Vagina (tissue), 2 donors: ENCODE data around the gene SIGMAR1. TPM values are rescaled to one million over a fixed set of nuclear protein-coding genes. Genes with fewer than 3 reads are reported as not detected.
A peak's percentile ranks its signal among the peaks of the same experiment; 100 is the strongest.

Source experiments
- DNase-seq, 2 donors: peaks; one replicate each; pipeline ENCODE4 v3.0.0-alpha.2; 2017; ENCODE audit errors: extremely low spot score in 2 of 2
- H3K27ac ChIP-seq: fragments of 200-600 bp; sonication (generic); one replicate; pipeline ENCODE4 v1.5.1; 2019
- H3K27me3 ChIP-seq: fragments of 200-600 bp; sonication (generic); one replicate; pipeline ENCODE4 v1.5.1; 2019
- H3K36me3 ChIP-seq, 2 donors: fragments of 200-600 bp; sonication (generic); one replicate each; pipeline ENCODE4 v1.5.1; 2017 to 2019
- H3K4me1 ChIP-seq: fragments of 200-600 bp; sonication (generic); one replicate; pipeline ENCODE4 v1.5.1; 2019
- H3K4me3 ChIP-seq, 2 donors: fragments of 200-600 bp; sonication (generic); 1 replicate in 1 of 2; 2 replicates in 1 of 2; pipeline ENCODE4 v1.5.1; 2016 to 2019
- H3K9me3 ChIP-seq: fragments of 200-600 bp; sonication (generic); one replicate; pipeline ENCODE4 v1.5.1; 2019
- CTCF ChIP-seq, 3 experiments: fragments of 450-650 bp in 2 of 3; fragments of 200-600 bp in 1 of 3; sonication (generic) in 1 of 3; IDR thresholded peaks; one replicate each; pipeline ENCODE4 v1.5.1; 2017 to 2019; ENCODE audit warnings: antibody characterized with exemption in 3 of 3, mild to moderate bottlenecking in 2 of 3, moderate library complexity in 2 of 3
- POLR2A ChIP-seq, 2 donors: fragments of 450-650 bp; IDR thresholded peaks; one replicate each; pipeline ENCODE4 v1.6.1; 2017; ENCODE audit warnings: antibody characterized with exemption in 2 of 2, mild to moderate bottlenecking in 2 of 2, moderate library complexity in 2 of 2
- POLR2AphosphoS5 ChIP-seq, 2 donors: sonication (generic); formaldehyde crosslinking; IDR thresholded peaks; one replicate each; pipeline ENCODE4 v1.9.0; 2017; ENCODE audit warnings: antibody characterized with exemption in 2 of 2, mild to moderate bottlenecking in 2 of 2, low read depth in 1 of 2; ENCODE audit not compliant: insufficient read depth in 1 of 2
- intact Hi-C: fragments of 100-400 bp; cut with DNase I; formaldehyde crosslinking; loops from one replicate; pipeline ENCODE4 v1.15.1; 2023
- total RNA-seq: library from RNA; depleted of rRNA; stranded (reverse); fragments of >200 nt; gene quantifications from one replicate; pipeline ENCODE4 v1.2.3, GENCODE V29; 2016

Gene SIGMAR1
- total RNA-seq, 1 donor from 2014 or later = 79.3 TPM

- Histone ChIP-seq H3K27me3 (no peaks in the 10 kb centered on the region), H3K27ac (peak overlapping the region; percentile 94), H3K9me3 (no peaks in the 10 kb centered on the region), H3K4me1 (peaks cover 23% of the 10 kb centered on the region), H3K4me3 (peak overlapping the region; percentile 75 to 85), H3K36me3 (peaks cover 0 to 20% of the 10 kb centered on the region in 2 donors)
- TF ChIP-seq CTCF (IDR thresholded peaks at IDR 0.05) (no peak), POLR2AphosphoS5 (IDR thresholded peaks at IDR 0.05; ENCODE audit: insufficient read depth in 1 of 2, low read depth in 1 of 2) (no peak), POLR2A (IDR thresholded peaks at IDR 0.05) (no peak)
- intact Hi-C loops = no loop called here
- DNase-seq = no peak
These were observed 26.3 kb downstream of the SIGMAR1 start for GRCh38 chr9:34611251-34611810.

DNA sequence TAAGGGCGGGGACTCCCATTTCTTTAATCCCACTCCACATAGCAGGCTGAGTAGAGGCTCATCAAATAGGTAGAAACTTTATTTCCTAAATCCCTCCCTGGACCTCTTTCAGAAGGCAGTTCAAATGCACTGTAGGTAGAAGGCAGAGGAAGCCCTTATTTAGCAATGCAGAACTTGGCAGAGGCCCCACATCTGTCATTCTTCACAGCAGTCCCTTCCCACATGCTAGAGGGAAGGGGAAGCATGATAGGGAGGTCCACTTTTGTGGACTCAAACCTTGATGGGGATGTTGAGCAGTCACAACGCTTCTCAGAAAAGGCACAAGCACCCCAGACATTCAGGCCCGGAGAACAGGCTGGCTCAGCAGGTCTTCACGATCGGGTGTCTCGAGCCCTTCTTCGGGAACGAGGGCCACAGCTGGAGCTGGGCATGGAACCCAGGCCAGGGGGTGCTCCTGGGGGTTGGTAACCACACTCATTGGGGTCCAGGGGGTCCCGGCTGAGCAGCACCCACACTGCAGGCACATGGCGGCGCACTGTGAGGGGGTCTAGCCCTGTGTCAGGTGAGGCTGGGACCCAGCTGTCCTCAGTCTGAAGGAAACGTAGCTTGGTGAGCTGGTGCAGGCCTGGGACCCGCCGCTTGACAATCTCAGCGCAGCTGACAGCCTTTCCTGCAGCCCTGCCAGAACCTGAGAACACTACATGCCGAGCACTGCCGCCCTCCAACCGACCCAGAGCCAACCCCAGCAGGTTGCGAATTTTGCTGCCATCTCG, 27.0 kb downstream of the SIGMAR1 start:
- Histone ChIP-seq H3K27ac (peak overlapping the region; percentile 94), H3K9me3 (no peaks in the 10 kb centered on the region), H3K4me1 (peaks cover 23% of the 10 kb centered on the region), H3K4me3 (peak overlapping the region; percentile 75 to 85), H3K36me3 (peaks cover 0 to 12% of the 10 kb centered on the region in 2 donors), H3K27me3 (no peaks in the 10 kb centered on the region)
- intact Hi-C loops = no loop called here
- TF ChIP-seq POLR2AphosphoS5 (IDR thresholded peaks at IDR 0.05; ENCODE audit: insufficient read depth in 1 of 2, low read depth in 1 of 2) (no peak), POLR2A (IDR thresholded peaks at IDR 0.05) (no peak), CTCF (IDR thresholded peaks at IDR 0.05) (no peak)
- DNase-seq = no peak

DNA sequence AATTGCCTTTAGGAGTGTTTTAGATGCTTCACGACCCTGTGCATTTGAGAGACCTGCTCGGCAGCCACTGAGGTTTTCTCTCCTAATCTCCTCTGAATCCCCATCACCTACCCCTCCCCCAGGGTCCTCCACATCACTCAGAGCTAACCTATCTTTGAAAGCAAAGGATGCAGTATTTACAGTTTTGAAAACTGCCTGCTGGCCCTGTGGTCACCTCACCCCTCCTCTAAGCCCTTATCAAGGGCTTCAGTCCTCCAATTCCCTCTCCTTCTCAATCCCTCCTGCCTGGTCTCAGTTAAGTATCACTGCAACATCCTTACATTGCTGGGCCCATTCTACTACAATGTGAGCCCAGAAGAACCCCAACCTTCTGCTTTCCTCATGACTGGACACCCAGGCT, 30.3 kb downstream of the SIGMAR1 start:
- no peaks in the 10 kb centered on the region for H3K27me3 ChIP-seq
- no peak for TF ChIP-seq POLR2AphosphoS5 (IDR thresholded peaks at IDR 0.05; ENCODE audit: insufficient read depth in 1 of 2, low read depth in 1 of 2)
- no peak for TF ChIP-seq CTCF (IDR thresholded peaks at IDR 0.05)
- no peak for TF ChIP-seq POLR2A (IDR thresholded peaks at IDR 0.05)
- no peaks in the 10 kb centered on the region for H3K9me3 ChIP-seq
- DNase-seq = no peak
- H3K4me3 ChIP-seq = no peak overlapping the region
- no peak overlapping the region for H3K27ac ChIP-seq
- no peaks in the 10 kb centered on the region for H3K36me3 ChIP-seq
- peaks cover 19% of the 10 kb centered on the region for H3K4me1 ChIP-seq
- intact Hi-C loops = no loop called here

DNA sequence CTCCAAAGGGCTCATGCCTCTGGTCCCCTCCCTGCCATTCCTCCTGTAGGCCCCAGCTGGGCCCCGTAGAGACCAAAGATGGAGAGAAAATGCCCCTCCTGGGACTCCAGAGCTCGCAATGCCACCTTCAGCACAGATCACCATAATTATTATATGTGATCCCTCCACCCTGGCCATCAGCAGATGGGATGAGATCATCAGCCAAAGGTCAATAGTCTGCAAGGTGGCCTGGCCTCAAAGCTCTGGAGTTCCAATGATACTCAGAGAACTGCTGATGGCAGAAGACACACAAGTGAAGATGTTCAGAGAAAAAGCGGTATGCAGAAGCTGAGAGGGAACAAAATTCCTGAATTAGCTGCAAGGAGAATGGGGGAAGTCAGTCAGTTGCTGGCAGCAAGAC, 30.7 kb downstream of the SIGMAR1 start:
- DNase-seq = no peak
- Histone ChIP-seq H3K27ac (no peak overlapping the region), H3K36me3 (no peaks in the 10 kb centered on the region), H3K27me3 (no peaks in the 10 kb centered on the region), H3K9me3 (no peaks in the 10 kb centered on the region), H3K4me1 (peaks cover 16% of the 10 kb centered on the region), H3K4me3 (no peak overlapping the region)
- TF ChIP-seq CTCF (IDR thresholded peaks at IDR 0.05) (no peak), POLR2AphosphoS5 (IDR thresholded peaks at IDR 0.05; ENCODE audit: insufficient read depth in 1 of 2, low read depth in 1 of 2) (no peak), POLR2A (IDR thresholded peaks at IDR 0.05) (no peak)
- intact Hi-C loops = no loop called here

DNA sequence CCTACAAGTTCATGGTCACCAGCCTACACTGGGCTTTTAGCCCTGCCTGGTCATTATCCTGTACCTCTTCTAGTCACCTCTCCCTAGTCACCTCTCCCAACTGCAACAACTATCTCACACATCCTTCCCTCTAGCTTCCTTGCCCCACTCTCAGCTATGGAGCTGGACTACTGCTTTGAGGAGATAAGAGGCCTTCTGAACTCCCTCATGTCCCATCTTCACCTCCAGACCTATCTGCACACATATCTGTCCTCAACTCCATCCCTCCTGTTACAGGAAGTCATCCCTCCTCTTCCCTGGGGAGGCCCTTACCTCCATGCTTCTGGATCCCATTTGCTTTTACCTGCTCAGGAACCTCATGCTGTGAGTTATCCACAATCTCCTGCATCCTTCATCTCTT, 31.4 kb downstream of the SIGMAR1 start:
- peaks cover 12% of the 10 kb centered on the region for H3K4me1 ChIP-seq
- H3K36me3 ChIP-seq = no peaks in the 10 kb centered on the region
- TF ChIP-seq CTCF (IDR thresholded peaks at IDR 0.05) (no peak), POLR2AphosphoS5 (IDR thresholded peaks at IDR 0.05; ENCODE audit: insufficient read depth in 1 of 2, low read depth in 1 of 2) (no peak), POLR2A (IDR thresholded peaks at IDR 0.05) (no peak)
- H3K4me3 ChIP-seq = no peak overlapping the region
- no peaks in the 10 kb centered on the region for H3K9me3 ChIP-seq
- intact Hi-C loops = no loop called here
- H3K27me3 ChIP-seq = no peaks in the 10 kb centered on the region
- DNase-seq = no peak
- no peak overlapping the region for H3K27ac ChIP-seq
